Nephron progenitor cell (in vitro differentiated cells): ENCODE measurements around the gene ASB10.

Experiments used
- DNase-seq: peaks from one replicate; pipeline ENCODE4 v3.0.0; 2021
- H3K27ac Mint-ChIP-seq: 2 replicates; pipeline ENCODE4 v1.8.0; 2021; ENCODE audit warnings: mild to moderate bottlenecking, moderate library complexity, mixed read lengths
- H3K27me3 Mint-ChIP-seq: 2 replicates; pipeline ENCODE4 v1.8.0; 2021; ENCODE audit warnings: mild to moderate bottlenecking, low read depth, mixed read lengths; ENCODE audit not compliant: poor library complexity
- H3K36me3 Mint-ChIP-seq: 2 replicates; pipeline ENCODE4 v1.8.0; 2021; ENCODE audit warnings: low read depth, mixed read lengths
- H3K4me1 Mint-ChIP-seq: 2 replicates; pipeline ENCODE4 v1.8.0; 2021; ENCODE audit warnings: mixed read lengths
- H3K4me3 Mint-ChIP-seq: 2 replicates; pipeline ENCODE4 v1.8.0; 2021; ENCODE audit warnings: mild to moderate bottlenecking, moderate library complexity, mixed read lengths
- H3K9me3 Mint-ChIP-seq: 2 replicates; pipeline ENCODE4 v1.8.0; 2021; ENCODE audit warnings: mild to moderate bottlenecking, moderate library complexity, mixed read lengths
- CTCF ChIP-seq: fragments of 200-600 bp; sonication (generic); IDR thresholded peaks from 2 replicates; pipeline ENCODE4 v1.5.0; 2021; ENCODE audit warnings: antibody characterized with exemption

The ASB10 gene

GRCh38 chr7:151135525-151135845, 51.6 kb downstream of the ASB10 start:
- Mint-ChIP-seq H3K4me3 (no peak overlapping the region), H3K4me1 (peaks cover 41% of the 10 kb centered on the region), H3K9me3 (no peaks in the 10 kb centered on the region), H3K27ac (no peak overlapping the region), H3K36me3 (peaks cover 69% of the 10 kb centered on the region), H3K27me3 (peaks cover 66% of the 10 kb centered on the region)
- TF ChIP-seq CTCF: no peak
- DNase-seq: no peak

DNA sequence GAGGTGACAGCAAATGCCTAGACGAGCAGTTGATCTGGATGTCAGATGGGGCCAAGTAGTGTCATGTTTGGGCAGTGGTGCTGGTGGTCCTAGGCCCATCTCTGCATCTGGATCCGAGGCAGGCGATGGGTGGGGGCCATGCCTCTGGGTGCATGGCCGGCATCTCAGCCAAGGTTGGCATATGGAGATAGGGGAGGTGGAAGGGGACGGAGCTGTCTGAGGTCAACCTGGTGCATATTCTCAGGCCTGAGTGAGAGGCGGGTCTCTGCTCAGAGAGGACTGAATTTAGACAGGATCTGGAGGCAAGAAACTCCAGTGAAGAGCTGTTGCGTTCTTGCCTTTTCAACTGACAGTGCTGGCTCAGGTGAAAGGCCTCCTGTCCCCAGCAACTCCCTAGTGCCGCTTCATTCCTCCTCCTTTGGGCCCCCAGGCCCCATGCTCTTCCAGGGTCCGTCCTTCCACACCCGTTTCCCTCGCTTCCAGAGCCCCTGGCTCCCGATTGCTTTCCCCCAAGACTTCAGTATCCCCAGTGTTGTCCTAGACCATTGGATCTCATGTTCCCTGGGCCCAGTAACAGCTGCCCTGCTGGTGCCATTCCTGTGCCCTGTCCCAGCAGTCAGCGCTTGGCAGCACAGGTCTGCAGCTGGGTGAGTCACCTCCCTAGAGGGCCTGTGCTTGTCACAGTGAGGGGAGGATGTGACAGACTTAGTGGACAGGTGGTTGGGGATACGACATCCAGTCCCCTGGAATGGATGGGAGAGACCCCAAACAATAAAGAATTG, 52.1 kb downstream of the ASB10 start:
- Mint-ChIP-seq H3K4me3 (no peak overlapping the region), H3K27me3 (peaks cover 60% of the 10 kb centered on the region), H3K36me3 (peaks cover 68% of the 10 kb centered on the region), H3K9me3 (no peaks in the 10 kb centered on the region), H3K27ac (peak overlapping the region; percentile 45), H3K4me1 (peaks cover 47% of the 10 kb centered on the region)
- TF ChIP-seq CTCF: no peak
- no peak for DNase-seq

GRCh38 chr7:151133986-151134742, 52.9 kb downstream of the ASB10 start:
- H3K4me3 Mint-ChIP-seq: no peak overlapping the region
- H3K4me1 Mint-ChIP-seq: peaks cover 44% of the 10 kb centered on the region
- TF ChIP-seq CTCF: no peak
- peaks cover 63% of the 10 kb centered on the region for H3K36me3 Mint-ChIP-seq
- H3K27ac Mint-ChIP-seq: no peak overlapping the region
- no peak for DNase-seq
- no peaks in the 10 kb centered on the region for H3K9me3 Mint-ChIP-seq
- H3K27me3 Mint-ChIP-seq: peaks cover 53% of the 10 kb centered on the region

DNA sequence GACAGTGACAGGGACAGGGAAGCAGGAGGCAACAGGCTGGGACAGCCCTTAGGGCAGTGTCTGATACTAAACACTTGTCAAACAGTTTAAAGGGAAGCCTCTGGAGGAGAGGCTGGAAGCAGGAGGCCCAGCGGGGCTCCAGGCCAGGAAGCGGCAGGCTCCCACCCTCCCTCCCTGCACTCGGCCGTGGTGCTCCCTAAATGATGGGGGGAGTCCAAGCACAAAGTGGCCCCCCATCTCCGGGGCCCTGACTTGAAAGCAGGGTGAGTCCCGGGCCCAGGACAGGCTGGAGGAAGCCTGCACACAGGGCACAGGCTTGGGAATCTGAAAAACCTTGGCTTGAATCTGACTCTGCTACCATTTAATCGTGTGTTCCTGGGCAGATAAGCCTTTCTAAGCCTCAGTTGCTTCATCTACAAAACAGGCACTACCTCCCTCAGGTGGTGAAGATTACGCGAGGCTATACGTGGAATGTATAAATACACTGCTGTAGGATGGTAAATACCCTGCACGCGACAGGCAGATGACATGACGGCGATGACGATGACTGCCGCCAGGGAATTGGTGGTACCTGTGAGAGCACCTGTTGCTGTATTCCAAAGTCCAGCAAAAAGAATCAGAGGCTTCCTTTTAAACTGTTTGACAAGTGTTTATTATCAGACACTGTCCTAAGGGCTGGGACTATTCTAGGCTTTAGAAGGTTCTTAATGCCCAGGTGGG, 53.6 kb downstream of the ASB10 start:
- Mint-ChIP-seq H3K9me3 (no peaks in the 10 kb centered on the region), H3K4me1 (peaks cover 41% of the 10 kb centered on the region), H3K27ac (no peak overlapping the region), H3K4me3 (no peak overlapping the region), H3K27me3 (peaks cover 50% of the 10 kb centered on the region), H3K36me3 (peaks cover 62% of the 10 kb centered on the region)
- no peak for DNase-seq
- TF ChIP-seq CTCF: no peak

DNA sequence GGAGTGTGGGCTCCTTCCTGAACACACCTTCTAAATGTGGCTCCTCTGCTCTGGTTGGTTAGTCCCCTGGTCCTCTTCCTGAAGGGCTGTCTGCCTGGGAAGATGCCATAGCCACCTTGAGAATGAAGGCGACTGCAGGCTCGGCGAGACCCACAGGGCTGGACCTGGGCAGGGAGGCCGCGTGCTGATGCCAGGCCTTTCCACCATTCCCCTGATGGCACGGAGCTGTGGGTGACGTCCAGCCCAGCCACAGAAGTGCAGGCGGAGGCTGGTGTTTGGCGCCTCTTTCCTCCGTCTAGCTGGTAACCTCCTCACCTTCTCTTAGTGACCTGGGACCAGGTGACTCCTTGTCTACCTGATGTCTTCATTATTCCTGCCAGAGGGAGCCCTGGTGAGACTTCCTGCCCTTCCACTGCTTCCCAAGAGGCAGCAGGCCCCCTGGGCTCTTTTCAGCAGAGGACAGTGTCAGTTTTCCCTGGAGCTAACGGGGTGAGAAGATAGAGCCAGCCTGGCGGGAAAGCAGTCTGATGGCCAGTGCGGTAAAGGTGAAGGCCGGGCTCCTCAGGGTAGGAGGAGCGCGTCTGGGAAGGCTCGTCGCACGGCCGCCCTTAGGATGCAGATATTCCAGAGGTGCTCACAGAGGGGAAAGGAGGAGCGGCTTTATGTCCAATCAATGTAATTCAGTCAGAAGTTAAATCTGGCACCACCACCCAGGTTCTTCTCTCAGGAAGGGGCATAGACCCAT, 54.4 kb downstream of the ASB10 start:
- Mint-ChIP-seq H3K27ac (peak overlapping the region; percentile 57), H3K4me3 (no peak overlapping the region), H3K27me3 (peaks cover 49% of the 10 kb centered on the region), H3K36me3 (peaks cover 70% of the 10 kb centered on the region), H3K9me3 (no peaks in the 10 kb centered on the region), H3K4me1 (peaks cover 46% of the 10 kb centered on the region)
- no peak for DNase-seq
- TF ChIP-seq CTCF: no peak
